ENCODE data around the gene GSTK1. TPM values are rescaled to one million over a fixed set of nuclear protein-coding genes. Genes with fewer than 3 reads are reported as not detected.

The GSTK1 gene
- total and polyA plus RNA-seq, 9 of the 15 experiments (the other 6 are each of a cell fraction or from before 2014, with no cell fraction given), result 155 to 441 (median 233) TPM

DNA sequence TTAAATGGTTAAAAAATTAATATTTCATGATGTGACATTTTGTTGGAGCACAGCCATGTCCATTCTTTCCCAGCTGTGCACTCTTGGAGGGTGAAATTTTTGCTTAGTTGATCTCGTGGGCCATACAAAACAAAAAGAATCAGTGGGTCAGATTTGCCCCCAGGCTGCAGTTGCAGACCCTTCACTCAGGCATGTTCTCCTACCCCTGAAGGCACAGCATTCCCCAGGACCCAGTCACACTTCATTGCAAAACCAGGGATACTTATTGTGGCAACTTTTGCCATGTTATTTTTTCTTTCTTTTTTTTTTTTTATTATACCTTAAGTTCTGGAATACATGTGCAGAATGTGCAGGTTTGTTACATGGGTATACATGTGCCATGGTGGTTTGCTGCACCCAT is 35.4 kb upstream of the GSTK1 start:
- Histone ChIP-seq H3K36me3 (ENCODE audit: control insufficient read depth, insufficient read depth, low read length) (no peaks in the 10 kb centered on the region), H2AFZ (ENCODE audit: low read depth, low read length) (no peak overlapping the region)
- 5% methylated on average over 1 of the region's 1 CpG for WGBS (ENCODE audit: insufficient coverage, low coverage, missing lambda C conversion rate)

More for the DNA sequence above, 35.4 kb upstream of the GSTK1 start:
- no peaks in the 10 kb centered on the region; the same call in 1 of the 2 replicates for H3K9me3 ChIP-seq (replicated peaks; ENCODE audit: control insufficient read depth, insufficient read depth, low read depth, low read length)
- intact Hi-C loops (cut with micrococcal nuclease), result no loop called here
- BruUV-seq (replicated peaks), result no TSS peak
- H3K4me1 ChIP-seq (replicated peaks in 1 of 2; ENCODE audit: control insufficient read depth in 2 of 2, insufficient read depth in 2 of 2, low read length in 2 of 2), result no peaks in the 10 kb centered on the region
- no peaks in the 10 kb centered on the region for H3K9me1 ChIP-seq (ENCODE audit: control insufficient read depth, insufficient read depth, low read length)
- peaks cover 20 to 33% of the 10 kb centered on the region in 2 experiments; a peak in 4 of 5 replicates for H3K27me3 ChIP-seq (ENCODE audit: control insufficient read depth in 2 of 2, insufficient read depth in 2 of 2, low read length in 2 of 2)
- no peak for TF ChIP-seq TAF7 (tag; IDR thresholded peaks at IDR 0.05)
- no peak for TF ChIP-seq CBFA2T2 (conservative IDR thresholded peaks at IDR 0.05)
- TF ChIP-seq MTA1 (IDR thresholded peaks at IDR 0.05; ENCODE audit: borderline replicate concordance), result no peak
- no peak for TF ChIP-seq EHMT2 (IDR thresholded peaks at IDR 0.05)
- no peak for TF ChIP-seq DIDO1 (tag; IDR thresholded peaks at IDR 0.05; ENCODE audit: low read depth)
- no peak for TF ChIP-seq GATAD2A (IDR thresholded peaks at IDR 0.05)
- TF ChIP-seq MEF2A (IDR thresholded peaks at IDR 0.05; ENCODE audit: control insufficient read depth, low read depth, low read length), result no peak
- no peak for TF ChIP-seq SREBF2 (CRISPR knock-in tag; IDR thresholded peaks at IDR 0.05)
- TF ChIP-seq, protein P1, sequence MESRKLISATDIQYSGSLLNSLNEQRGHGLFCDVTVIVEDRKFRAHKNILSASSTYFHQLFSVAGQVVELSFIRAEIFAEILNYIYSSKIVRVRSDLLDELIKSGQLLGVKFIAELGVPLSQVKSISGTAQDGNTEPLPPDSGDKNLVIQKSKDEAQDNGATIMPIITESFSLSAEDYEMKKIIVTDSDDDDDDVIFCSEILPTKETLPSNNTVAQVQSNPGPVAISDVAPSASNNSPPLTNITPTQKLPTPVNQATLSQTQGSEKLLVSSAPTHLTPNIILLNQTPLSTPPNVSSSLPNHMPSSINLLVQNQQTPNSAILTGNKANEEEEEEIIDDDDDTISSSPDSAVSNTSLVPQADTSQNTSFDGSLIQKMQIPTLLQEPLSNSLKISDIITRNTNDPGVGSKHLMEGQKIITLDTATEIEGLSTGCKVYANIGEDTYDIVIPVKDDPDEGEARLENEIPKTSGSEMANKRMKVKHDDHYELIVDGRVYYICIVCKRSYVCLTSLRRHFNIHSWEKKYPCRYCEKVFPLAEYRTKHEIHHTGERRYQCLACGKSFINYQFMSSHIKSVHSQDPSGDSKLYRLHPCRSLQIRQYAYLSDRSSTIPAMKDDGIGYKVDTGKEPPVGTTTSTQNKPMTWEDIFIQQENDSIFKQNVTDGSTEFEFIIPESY (CRISPR knock-in tag; IDR thresholded peaks at IDR 0.05), result no peak
- TF ChIP-seq HINFP (tag; conservative IDR thresholded peaks at IDR 0.05; ENCODE audit: low read depth), result no peak
- no peak for TF ChIP-seq PCBP1 (IDR thresholded peaks at IDR 0.05; ENCODE audit: low read depth, low read length, poor library complexity, severe bottlenecking)
- TF ChIP-seq RBBP5 (IDR thresholded peaks at IDR 0.05; ENCODE audit: borderline replicate concordance, insufficient read depth, low read length, poor library complexity, severe bottlenecking), result no peak
- no peak for TF ChIP-seq CAMTA2 (CRISPR knock-in tag; conservative IDR thresholded peaks at IDR 0.05)
- no peak for TF ChIP-seq HNRNPK (IDR thresholded peaks at IDR 0.05; ENCODE audit: low read depth, low read length, poor library complexity, severe bottlenecking)
- TF ChIP-seq TBL1XR1 (IDR thresholded peaks at IDR 0.05; ENCODE audit: low read length in 2 of 2), result no peak
- no peak for TF ChIP-seq ELF2 (CRISPR knock-in tag; IDR thresholded peaks at IDR 0.05)
- TF ChIP-seq, protein P2, sequence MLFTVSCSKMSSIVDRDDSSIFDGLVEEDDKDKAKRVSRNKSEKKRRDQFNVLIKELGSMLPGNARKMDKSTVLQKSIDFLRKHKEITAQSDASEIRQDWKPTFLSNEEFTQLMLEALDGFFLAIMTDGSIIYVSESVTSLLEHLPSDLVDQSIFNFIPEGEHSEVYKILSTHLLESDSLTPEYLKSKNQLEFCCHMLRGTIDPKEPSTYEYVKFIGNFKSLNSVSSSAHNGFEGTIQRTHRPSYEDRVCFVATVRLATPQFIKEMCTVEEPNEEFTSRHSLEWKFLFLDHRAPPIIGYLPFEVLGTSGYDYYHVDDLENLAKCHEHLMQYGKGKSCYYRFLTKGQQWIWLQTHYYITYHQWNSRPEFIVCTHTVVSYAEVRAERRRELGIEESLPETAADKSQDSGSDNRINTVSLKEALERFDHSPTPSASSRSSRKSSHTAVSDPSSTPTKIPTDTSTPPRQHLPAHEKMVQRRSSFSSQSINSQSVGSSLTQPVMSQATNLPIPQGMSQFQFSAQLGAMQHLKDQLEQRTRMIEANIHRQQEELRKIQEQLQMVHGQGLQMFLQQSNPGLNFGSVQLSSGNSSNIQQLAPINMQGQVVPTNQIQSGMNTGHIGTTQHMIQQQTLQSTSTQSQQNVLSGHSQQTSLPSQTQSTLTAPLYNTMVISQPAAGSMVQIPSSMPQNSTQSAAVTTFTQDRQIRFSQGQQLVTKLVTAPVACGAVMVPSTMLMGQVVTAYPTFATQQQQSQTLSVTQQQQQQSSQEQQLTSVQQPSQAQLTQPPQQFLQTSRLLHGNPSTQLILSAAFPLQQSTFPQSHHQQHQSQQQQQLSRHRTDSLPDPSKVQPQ (CRISPR knock-in tag; IDR thresholded peaks at IDR 0.05; ENCODE audit: borderline replicate concordance), result no peak
- no peak for FAIRE-seq
- no peak overlapping the region for H3K27ac ChIP-seq (ENCODE audit: extremely low read depth, low read depth, low read length)
- no peaks in the 10 kb centered on the region for H3K79me2 ChIP-seq (ENCODE audit: control insufficient read depth, insufficient read depth, low read length)
- ChIA-PET POLR2A (interaction anchor here (0.8 to 1.2 kb wide), 2 partner anchors 9 to 179 kb away, joined by 3 read pairs; no protein-coding TSS in a partner anchor), CTCF (ENCODE audit: low intra/inter-chr PET ratio) (no interaction called here)
- H3K4me3 ChIP-seq, result no peak overlapping the region
- in situ Hi-C loops (cut with MboI), result loop anchor here (10.0 kb wide), 1 partner anchor 603 kb away; no protein-coding TSS in a partner anchor
- no peak overlapping the region for H3K4me2 ChIP-seq (ENCODE audit: insufficient read depth, low read length)
- no peaks in the 10 kb centered on the region for H4K20me1 ChIP-seq (replicated peaks; ENCODE audit: control insufficient read depth, insufficient read depth, low read length)
- no peak for ATAC-seq
- no peak overlapping the region for H3K9ac ChIP-seq (ENCODE audit: insufficient read depth in 1 of 2, low read depth in 2 of 2, low read length in 2 of 2)
- DNase-seq (ENCODE audit: extremely low read depth in 1 of 4, low spot score in 3 of 4), result no peak

Data from K562 (cell line).